ENCODE results near the gene AGAP9. TPM values are rescaled to one million over a fixed set of nuclear protein-coding genes. Genes with fewer than 3 reads are reported as not detected.
"Not testable (repeated sequence)": the region's sequence is repeated elsewhere in the genome, so short reads cannot be mapped to it uniquely, and the experiment has no call there.

AGAP9 gene
- polyA plus RNA-seq, 5 donors: 7.1 to 32.6 (median 18.4) TPM

DNA sequence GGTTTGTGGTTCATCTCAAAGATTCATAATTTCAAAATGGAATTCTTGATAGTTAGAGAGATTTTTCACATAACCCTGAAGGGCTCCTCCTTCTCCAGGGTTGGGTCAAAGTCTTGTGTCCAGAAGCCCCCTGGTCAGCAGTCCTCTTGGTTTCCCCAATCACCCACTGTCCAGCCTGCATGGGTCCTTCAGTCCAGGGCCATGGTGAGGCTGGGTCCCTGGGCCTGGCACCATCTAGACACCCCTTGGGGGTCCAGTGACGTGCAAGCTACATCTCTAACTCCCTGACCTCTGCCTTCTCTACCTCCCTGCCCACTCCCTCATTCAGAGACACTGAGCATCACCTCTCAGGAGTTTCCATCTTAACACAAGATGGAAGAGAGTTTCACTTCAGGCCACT is 65.6 kb downstream of the AGAP9 start:
- no peak for DNase-seq

DNA sequence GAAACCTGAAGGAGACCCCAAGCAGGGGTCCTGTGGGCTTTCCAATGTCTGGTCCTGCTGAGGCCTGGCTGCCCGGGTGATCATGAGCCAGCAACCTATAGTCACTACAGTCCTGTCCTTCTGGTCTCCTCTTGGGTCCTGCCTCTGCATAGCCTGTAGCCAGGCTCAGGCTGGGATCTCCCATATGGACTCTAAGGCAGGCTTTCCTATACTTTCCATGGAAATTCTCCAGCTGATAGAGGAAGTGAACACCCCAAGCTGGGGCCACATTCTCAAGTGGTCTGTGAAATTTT is 66.0 kb downstream of the AGAP9 start:
- no peak for DNase-seq

- DNase-seq: no peak
These were observed 66.5 kb downstream of the AGAP9 start for GRCh38 chr10:47456794-47457527.

DNA sequence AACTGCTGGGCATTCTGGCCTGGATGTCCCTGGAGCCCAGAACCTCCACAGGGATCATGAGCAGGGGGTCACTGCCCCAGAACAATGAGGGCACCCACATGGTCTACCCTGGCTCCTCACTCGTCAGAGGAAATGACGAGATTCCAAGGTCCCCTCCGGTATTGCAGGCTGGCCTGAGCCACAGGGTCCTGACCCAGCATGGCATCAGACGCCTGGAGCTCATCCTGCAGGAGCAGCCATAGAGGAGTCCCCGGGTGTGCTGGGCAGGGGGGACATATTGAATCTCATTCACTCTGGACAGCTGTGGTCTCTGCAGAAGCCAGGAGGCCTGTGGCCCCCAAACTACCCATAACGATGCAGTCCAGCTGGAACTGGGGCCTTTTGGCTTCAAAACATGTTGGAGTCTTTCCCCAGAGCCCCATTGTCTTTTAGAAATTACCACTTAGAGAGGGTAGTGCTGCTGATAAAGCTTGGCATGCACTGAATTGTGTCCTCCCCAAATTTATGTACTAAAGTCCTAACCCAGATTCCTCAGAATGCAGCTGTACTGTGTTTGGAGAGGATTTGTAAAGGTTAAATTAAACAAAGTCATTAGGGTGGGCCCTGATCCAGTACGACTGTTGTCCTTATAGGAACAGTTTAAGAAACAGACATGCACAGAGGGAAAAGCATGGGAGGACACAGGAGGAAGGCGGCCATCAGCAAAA is 67.2 kb downstream of the AGAP9 start:
- peak; percentile 44 to 60 for DNase-seq

- not testable (repeated sequence) for DNase-seq
These were observed 67.9 kb downstream of the AGAP9 start for GRCh38 chr10:47455350-47456078.

DNA sequence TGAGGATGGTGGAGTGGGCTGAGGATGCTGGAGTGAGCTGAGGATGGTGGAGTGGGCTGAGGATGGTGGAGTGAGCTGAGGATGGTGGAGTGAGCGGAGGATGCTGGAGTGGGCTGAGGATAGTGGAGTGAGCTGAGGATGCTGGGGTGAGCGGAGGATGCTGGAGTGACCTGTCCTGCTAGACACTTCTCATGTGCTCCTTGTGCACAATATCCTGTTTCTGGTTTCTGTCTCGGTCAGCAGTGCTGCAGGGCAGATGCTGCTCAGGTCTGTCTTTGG is 68.7 kb downstream of the AGAP9 start:
- no peak for DNase-seq

DNA sequence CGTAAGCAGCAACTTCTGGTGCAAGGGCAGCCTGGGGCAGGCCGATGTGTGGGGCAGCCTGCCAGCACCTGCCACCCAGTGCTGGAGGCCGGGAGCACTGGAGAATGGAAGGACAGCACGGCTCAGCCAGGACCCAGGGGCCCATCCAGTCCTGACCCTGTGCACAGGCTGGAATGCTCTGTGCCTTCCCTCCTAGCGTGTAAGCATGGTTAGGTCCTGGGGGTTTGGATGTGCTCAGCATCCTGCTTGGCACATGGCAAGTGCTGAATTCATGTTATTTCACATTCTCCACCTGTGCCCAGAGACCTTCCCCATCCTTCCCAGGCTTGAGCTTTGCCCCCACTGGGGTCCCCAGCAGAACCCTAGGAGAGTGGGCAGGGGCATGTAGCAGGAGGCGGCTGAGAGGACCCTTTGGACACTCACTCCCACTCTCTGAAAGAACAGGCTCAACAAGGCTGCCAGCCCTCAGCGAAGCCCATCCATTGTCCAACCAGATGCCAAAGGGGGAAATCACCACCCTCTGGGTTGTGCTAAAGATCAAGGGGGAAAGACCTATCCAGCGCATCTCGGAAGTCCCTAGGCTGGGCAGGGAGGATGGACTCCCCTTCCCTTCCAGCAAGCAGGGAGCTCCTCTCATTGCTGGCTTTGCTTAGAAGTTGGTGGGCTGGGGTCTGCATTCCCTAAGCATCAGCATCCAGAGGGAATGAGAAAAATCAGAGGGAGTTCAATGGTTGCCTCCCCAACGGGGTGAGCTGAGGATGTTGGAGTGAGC is 69.2 kb downstream of the AGAP9 start:
- no peak for DNase-seq

DNA sequence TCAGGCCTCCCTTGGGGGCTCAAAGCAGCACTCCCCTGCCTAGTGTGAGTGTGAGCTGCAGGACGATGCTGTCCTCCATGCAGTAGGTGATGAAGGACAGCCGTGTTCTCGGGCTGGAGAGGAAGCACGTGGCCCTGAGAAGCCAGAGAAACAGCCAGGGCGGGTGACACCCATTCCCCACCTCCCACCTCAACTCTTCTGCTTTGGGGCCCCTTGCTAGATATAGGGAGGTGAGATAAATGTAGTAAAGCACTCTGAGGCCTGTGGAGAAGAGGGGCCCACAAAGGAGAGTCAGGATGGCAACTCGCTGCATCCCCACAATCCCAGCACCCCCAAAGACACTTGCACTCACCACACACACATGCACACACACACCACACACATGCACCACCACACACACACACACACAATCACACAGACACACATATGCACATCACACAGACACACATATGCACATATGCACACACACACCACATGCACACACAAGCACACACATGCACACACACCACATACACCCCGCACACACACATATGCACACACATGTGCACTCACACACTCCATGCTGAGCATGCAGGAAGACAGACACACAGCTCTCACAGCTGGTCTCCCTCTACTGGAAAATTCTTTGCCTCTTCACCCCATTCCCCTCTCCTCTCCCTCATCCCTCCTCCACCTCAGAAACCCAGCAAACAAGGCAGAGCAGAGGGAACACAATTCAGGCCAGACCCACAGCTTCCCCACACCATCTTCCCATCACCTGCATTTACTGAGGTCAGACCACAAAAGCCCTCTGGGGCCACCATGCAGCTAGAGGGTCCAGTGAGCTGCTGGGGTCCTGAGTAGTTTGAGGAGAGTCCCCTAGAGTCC is 70.1 kb downstream of the AGAP9 start:
- DNase-seq: no peak

- no peak for DNase-seq
These were observed 70.8 kb downstream of the AGAP9 start for GRCh38 chr10:47452495-47453140.

DNA sequence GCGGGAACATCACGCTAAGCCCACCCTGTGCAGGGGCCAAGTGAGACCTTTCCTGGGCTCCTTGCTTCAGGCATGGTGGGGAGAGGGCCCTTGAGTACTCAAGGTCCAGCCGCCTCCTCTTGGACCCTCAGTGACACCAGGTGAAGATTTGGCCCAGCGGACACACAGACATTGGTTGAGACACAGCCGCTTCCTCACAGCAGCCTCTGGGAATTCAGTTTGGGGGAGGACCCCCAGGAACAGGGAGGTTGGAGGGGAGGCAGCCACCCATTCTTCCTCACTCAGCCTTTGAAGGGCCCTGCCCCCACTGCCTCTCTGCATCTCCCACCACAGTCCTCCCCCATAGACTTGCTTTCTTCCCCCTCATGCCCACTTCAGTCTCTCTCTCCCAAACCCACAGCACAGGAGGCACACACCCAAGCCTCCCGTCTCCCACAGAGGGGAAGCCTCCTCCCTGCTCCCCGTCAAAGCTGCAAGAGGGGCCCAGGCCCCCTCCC is 71.4 kb downstream of the AGAP9 start:
- DNase-seq: no peak

Other genes with a start within 250 kb of the AGAP9 start
- gene GDF10, start 223.4 kb downstream of the AGAP9 start, polyA plus RNA-seq (ENCODE audit: insufficient read depth in 1 of 5, insufficient read length in 5 of 5, low replicate concordance in 1 of 5): 100 to 1,000 TPM in 4 of 5 donors, 10 to 100 TPM in 1; 92.5 to 166 (median 101) TPM
- under 1 TPM; 0.09 to 0.28 (median 0.18) TPM for gene GDF2, start 201.2 kb downstream of the AGAP9 start, polyA plus RNA-seq (ENCODE audit: insufficient read depth in 1 of 5, insufficient read length in 5 of 5, low replicate concordance in 1 of 5)
- under 1 TPM; 0.06 to 0.10 (median 0.07) TPM for gene RBP3, start 175.3 kb downstream of the AGAP9 start, polyA plus RNA-seq (ENCODE audit: insufficient read depth in 1 of 5, insufficient read length in 5 of 5, low replicate concordance in 1 of 5)
- gene ZNF488, start 139.3 kb downstream of the AGAP9 start, polyA plus RNA-seq (ENCODE audit: insufficient read depth in 1 of 5, insufficient read length in 5 of 5, low replicate concordance in 1 of 5): 1 to 10 TPM; 1.5 to 2.3 (median 2.0) TPM
- gene ANXA8, start 39.5 kb downstream of the AGAP9 start, polyA plus RNA-seq (ENCODE audit: insufficient read depth in 1 of 5, insufficient read length in 5 of 5, low replicate concordance in 1 of 5): 1 to 10 TPM; 1.3 to 4.4 (median 2.2) TPM
- under 1 TPM in 1 of 5 donors, not detected in 4; 0.33 TPM for gene FAM25G, start 31.9 kb downstream of the AGAP9 start, polyA plus RNA-seq (ENCODE audit: insufficient read depth in 1 of 5, insufficient read length in 5 of 5, low replicate concordance in 1 of 5)
- gene SYT15B, start 240.0 kb upstream of the AGAP9 start, polyA plus RNA-seq (ENCODE audit: insufficient read depth in 1 of 5, insufficient read length in 5 of 5, low replicate concordance in 1 of 5): 10 to 100 TPM in 1 of 5 donors, 1 to 10 TPM in 4; 2.2 to 16.2 (median 7.1) TPM

Measured in right lung (tissue), 5 donors.